ENCODE measurements around the gene KLF9.
A peak's percentile ranks its signal among the peaks of the same experiment; 100 is the strongest.

KLF9 gene

GRCh38 chr9:70374962-70375618 is 39.4 kb downstream of the KLF9 start:
- DNase-seq (ENCODE audit: low read depth): no peak
- TF ChIP-seq CTCF (conservative IDR thresholded peaks at IDR 0.05; ENCODE audit: low read depth, low read length): no peak
- no peak overlapping the region for H3K4me3 ChIP-seq (ENCODE audit: low read depth, low read length)

GRCh38 chr9:70367305-70367930 is 47.0 kb downstream of the KLF9 start:
- no peak for DNase-seq (ENCODE audit: low read depth)
- no peak for TF ChIP-seq CTCF (conservative IDR thresholded peaks at IDR 0.05; ENCODE audit: low read depth, low read length)
- H3K4me3 ChIP-seq (ENCODE audit: low read depth, low read length): no peak overlapping the region

GRCh38 chr9:70363760-70364159 is 50.7 kb downstream of the KLF9 start:
- no peak for TF ChIP-seq CTCF (conservative IDR thresholded peaks at IDR 0.05; ENCODE audit: low read depth, low read length)
- no peak overlapping the region for H3K4me3 ChIP-seq (ENCODE audit: low read depth, low read length)
- no peak for DNase-seq (ENCODE audit: low read depth)

- no peak overlapping the region for H3K4me3 ChIP-seq (ENCODE audit: low read depth, low read length)
- no peak for DNase-seq (ENCODE audit: low read depth)
- no peak for TF ChIP-seq CTCF (conservative IDR thresholded peaks at IDR 0.05; ENCODE audit: low read depth, low read length)
Observed at GRCh38 chr9:70362952-70363351, 51.5 kb downstream of the KLF9 start.

- DNase-seq (ENCODE audit: low read depth): no peak
- no peak for TF ChIP-seq CTCF (conservative IDR thresholded peaks at IDR 0.05; ENCODE audit: low read depth, low read length)
- no peak overlapping the region for H3K4me3 ChIP-seq (ENCODE audit: low read depth, low read length)
Observed at GRCh38 chr9:70355801-70356200, 58.7 kb downstream of the KLF9 start.

GRCh38 chr9:70352802-70353201 is 61.7 kb downstream of the KLF9 start:
- peak; percentile 28 for DNase-seq (ENCODE audit: low read depth)
- no peak overlapping the region for H3K4me3 ChIP-seq (ENCODE audit: low read depth, low read length)
- peak; percentile 61 for TF ChIP-seq CTCF (conservative IDR thresholded peaks at IDR 0.05; ENCODE audit: low read depth, low read length)

- peak; percentile 69 for DNase-seq (ENCODE audit: low read depth)
- H3K4me3 ChIP-seq (ENCODE audit: low read depth, low read length): no peak overlapping the region
- TF ChIP-seq CTCF (conservative IDR thresholded peaks at IDR 0.05; ENCODE audit: low read depth, low read length): no peak
Observed at GRCh38 chr9:70352356-70352755, 62.1 kb downstream of the KLF9 start.
